Caco-2 (cell line): ENCODE measurements around the gene NBAS. TPM values are rescaled to one million over a fixed set of nuclear protein-coding genes. Genes with fewer than 3 reads are reported as not detected.

Source experiments
- BruUV-seq: library from RNA; stranded (reverse); fragments of 400-500 nt; replicated peaks from 2 replicates; lab custom pipeline; 2021; lab: Mats Ljungman, UMichigan
- CTCF ChIA-PET: fragments of 300-600 bp; sonication (Branson Sonifier 250); formaldehyde crosslinking; loops from one replicate; lab custom pipeline; 2022; ENCODE audit warnings: antibody characterized with exemption; lab: Charles Lee
- POLR2A ChIA-PET: fragments of 300-600 bp; sonication (Branson Sonifier 250); formaldehyde crosslinking; loops from one replicate; lab custom pipeline; 2022; ENCODE audit warnings: antibody characterized with exemption; lab: Charles Lee
- DNase-seq, 2 experiments: peaks; one replicate each; pipeline versions ENCODE4 v3.0.0 to v3.0.0-alpha.2; 2020 to 2022
- H3K27me3 ChIP-seq: replicated peaks from 2 replicates; pipeline ENCODE4 v1.6.0; 2011; ENCODE audit warnings: low read length; ENCODE audit not compliant: control insufficient read depth, insufficient read depth
- H3K36me3 ChIP-seq: 2 replicates; pipeline ENCODE4 v1.5.1; 2011; ENCODE audit warnings: low read length; ENCODE audit not compliant: control insufficient read depth, insufficient read depth
- H3K4me1 ChIP-seq: fragments of 250-450 bp; sonication (Bioruptor Pico); 2 replicates; pipeline ENCODE4 v1.5.1; 2020; ENCODE audit warnings: mild to moderate bottlenecking
- H3K4me3 ChIP-seq: 2 replicates; pipeline ENCODE4 v1.5.1; 2011; ENCODE audit warnings: low read depth, mild to moderate bottlenecking, control low read depth, low read length
- H3K9me3 ChIP-seq: fragments of 250-450 bp; sonication (Bioruptor Pico); 2 replicates; pipeline ENCODE4 v1.5.1; 2020; ENCODE audit warnings: mild to moderate bottlenecking, moderate library complexity
- H3K27ac Mint-ChIP-seq: one replicate; pipeline ENCODE4 v1.8.0; 2022; ENCODE audit warnings: mixed read lengths; ENCODE audit not compliant: unreplicated experiment
- H3K27me3 Mint-ChIP-seq: one replicate; pipeline ENCODE4 v1.8.0; 2022; ENCODE audit warnings: mixed read lengths; ENCODE audit not compliant: insufficient read depth, unreplicated experiment
- H3K36me3 Mint-ChIP-seq: one replicate; pipeline ENCODE4 v1.8.0; 2022; ENCODE audit warnings: mild to moderate bottlenecking, mixed read lengths; ENCODE audit not compliant: insufficient read depth, unreplicated experiment
- H3K4me1 Mint-ChIP-seq: one replicate; pipeline ENCODE4 v1.8.0; 2022; ENCODE audit warnings: low read depth, mixed read lengths; ENCODE audit not compliant: unreplicated experiment
- H3K4me3 Mint-ChIP-seq: one replicate; pipeline ENCODE4 v1.8.0; 2022; ENCODE audit warnings: mild to moderate bottlenecking, moderate library complexity, mixed read lengths; ENCODE audit not compliant: unreplicated experiment
- H3K9me3 Mint-ChIP-seq: one replicate; pipeline ENCODE4 v1.8.0; 2022; ENCODE audit warnings: mixed read lengths; ENCODE audit not compliant: unreplicated experiment
- intact Hi-C: fragments of 100-400 bp; cut with micrococcal nuclease; formaldehyde crosslinking; loops from one replicate; pipeline ENCODE4 v1.10.0; 2022; ENCODE audit not compliant: unreplicated experiment
- total RNA-seq: library from RNA; stranded (reverse); gene quantifications from 2 replicates; pipeline ENCODE4 v1.2.3, GENCODE V29; 2022
- TF ChIP-seq, protein P1 (sequence below), 2 experiments: fragments of 200-600 bp in 1 of 2; IDR thresholded peaks; 1 replicate in 1 of 2; 2 replicates in 1 of 2; pipeline versions ENCODE4 v1.5.1 to v1.8.0; 2011 to 2022; ENCODE audit warnings: antibody characterized with exemption in 1 of 2, control low read depth in 1 of 2, inconsistent platforms in 1 of 2, low read depth in 1 of 2, low read length in 1 of 2, mild to moderate bottlenecking in 1 of 2, moderate library complexity in 1 of 2; ENCODE audit not compliant: insufficient read depth in 1 of 2, severe bottlenecking in 1 of 2, unreplicated experiment in 1 of 2

Gene NBAS
- total RNA-seq, 1 experiment from 2014 or later: 31.1 TPM

DNA sequence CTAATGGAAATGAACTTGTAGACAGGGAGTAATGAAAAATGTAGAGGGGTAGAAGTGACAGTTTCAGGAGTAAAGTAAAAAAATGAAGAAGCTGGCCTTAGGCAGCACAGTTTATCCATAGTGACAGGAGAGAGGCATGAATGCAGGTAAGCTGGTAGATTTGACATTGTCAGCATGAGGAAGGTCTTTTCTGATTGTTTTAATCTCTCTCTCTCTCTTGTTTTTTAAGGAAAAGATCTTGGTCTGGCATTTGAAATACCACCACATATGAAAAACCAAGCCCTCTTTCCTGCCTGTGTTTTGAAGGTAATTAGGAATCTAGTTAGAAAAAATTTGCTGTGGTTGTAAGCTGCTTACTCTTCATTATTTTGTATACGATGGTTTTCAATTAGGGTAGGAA is 44.6 kb upstream of the NBAS start:
- no peak for DNase-seq
- ChIA-PET CTCF (no interaction called here), POLR2A (interaction anchor here (0.6 kb wide), 1 partner anchor 175 kb away, joined by 4 read pairs; no protein-coding TSS in a partner anchor)
- no TSS peak for BruUV-seq
- Histone ChIP-seq H3K4me3 (no peak overlapping the region), H3K36me3 (peaks cover 10% of the 10 kb centered on the region), H3K4me1 (no peaks in the 10 kb centered on the region), H3K9me3 (no peaks in the 10 kb centered on the region), H3K27me3 (no peaks in the 10 kb centered on the region)
- intact Hi-C loops: no loop called here
- Mint-ChIP-seq H3K27ac (peak overlapping the region; percentile 9), H3K27me3 (no peaks in the 10 kb centered on the region), H3K4me3 (no peak overlapping the region), H3K9me3 (no peaks in the 10 kb centered on the region), H3K36me3 (peaks cover 91% of the 10 kb centered on the region), H3K4me1 (no peaks in the 10 kb centered on the region)
- TF ChIP-seq, protein P1, sequence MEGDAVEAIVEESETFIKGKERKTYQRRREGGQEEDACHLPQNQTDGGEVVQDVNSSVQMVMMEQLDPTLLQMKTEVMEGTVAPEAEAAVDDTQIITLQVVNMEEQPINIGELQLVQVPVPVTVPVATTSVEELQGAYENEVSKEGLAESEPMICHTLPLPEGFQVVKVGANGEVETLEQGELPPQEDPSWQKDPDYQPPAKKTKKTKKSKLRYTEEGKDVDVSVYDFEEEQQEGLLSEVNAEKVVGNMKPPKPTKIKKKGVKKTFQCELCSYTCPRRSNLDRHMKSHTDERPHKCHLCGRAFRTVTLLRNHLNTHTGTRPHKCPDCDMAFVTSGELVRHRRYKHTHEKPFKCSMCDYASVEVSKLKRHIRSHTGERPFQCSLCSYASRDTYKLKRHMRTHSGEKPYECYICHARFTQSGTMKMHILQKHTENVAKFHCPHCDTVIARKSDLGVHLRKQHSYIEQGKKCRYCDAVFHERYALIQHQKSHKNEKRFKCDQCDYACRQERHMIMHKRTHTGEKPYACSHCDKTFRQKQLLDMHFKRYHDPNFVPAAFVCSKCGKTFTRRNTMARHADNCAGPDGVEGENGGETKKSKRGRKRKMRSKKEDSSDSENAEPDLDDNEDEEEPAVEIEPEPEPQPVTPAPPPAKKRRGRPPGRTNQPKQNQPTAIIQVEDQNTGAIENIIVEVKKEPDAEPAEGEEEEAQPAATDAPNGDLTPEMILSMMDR (IDR thresholded peaks at IDR 0.05; ENCODE audit: insufficient read depth in 1 of 2, low read depth in 1 of 2, low read length in 1 of 2, severe bottlenecking in 1 of 2, unreplicated experiment in 1 of 2): no peak

DNA sequence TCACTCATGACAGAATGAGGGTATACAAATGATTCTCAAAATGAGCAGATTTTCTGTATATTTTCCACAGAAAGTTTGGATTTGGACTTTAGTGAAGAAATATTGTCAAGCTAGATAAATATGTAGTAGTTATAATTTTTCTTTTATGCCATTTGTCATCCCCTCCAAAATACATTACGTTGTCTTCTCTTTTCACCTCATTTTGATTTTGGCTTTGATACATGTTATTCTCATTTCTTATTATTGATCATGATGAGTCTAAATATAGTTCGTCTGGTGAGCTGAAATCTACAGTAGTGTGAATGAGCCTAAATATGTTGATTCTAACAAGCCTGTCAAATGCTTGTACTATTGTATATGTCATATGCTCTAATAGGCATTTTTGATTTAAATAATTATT is 42.8 kb upstream of the NBAS start:
- H3K4me3 Mint-ChIP-seq: no peak overlapping the region
- TF ChIP-seq, protein P1 (IDR thresholded peaks at IDR 0.05; ENCODE audit: insufficient read depth in 1 of 2, low read depth in 1 of 2, low read length in 1 of 2, severe bottlenecking in 1 of 2, unreplicated experiment in 1 of 2): no peak
- Histone ChIP-seq H3K36me3 (peaks cover 7% of the 10 kb centered on the region), H3K4me3 (no peak overlapping the region), H3K9me3 (no peaks in the 10 kb centered on the region), H3K27me3 (no peaks in the 10 kb centered on the region), H3K4me1 (no peaks in the 10 kb centered on the region)
- intact Hi-C loops: no loop called here
- no peak for DNase-seq
- ChIA-PET CTCF (no interaction called here), POLR2A (no interaction called here)
- H3K36me3 Mint-ChIP-seq: peaks cover 85% of the 10 kb centered on the region
- no peaks in the 10 kb centered on the region for H3K4me1 Mint-ChIP-seq
- no TSS peak for BruUV-seq
- no peaks in the 10 kb centered on the region for H3K9me3 Mint-ChIP-seq
- no peaks in the 10 kb centered on the region for H3K27me3 Mint-ChIP-seq
- H3K27ac Mint-ChIP-seq: no peak overlapping the region

DNA sequence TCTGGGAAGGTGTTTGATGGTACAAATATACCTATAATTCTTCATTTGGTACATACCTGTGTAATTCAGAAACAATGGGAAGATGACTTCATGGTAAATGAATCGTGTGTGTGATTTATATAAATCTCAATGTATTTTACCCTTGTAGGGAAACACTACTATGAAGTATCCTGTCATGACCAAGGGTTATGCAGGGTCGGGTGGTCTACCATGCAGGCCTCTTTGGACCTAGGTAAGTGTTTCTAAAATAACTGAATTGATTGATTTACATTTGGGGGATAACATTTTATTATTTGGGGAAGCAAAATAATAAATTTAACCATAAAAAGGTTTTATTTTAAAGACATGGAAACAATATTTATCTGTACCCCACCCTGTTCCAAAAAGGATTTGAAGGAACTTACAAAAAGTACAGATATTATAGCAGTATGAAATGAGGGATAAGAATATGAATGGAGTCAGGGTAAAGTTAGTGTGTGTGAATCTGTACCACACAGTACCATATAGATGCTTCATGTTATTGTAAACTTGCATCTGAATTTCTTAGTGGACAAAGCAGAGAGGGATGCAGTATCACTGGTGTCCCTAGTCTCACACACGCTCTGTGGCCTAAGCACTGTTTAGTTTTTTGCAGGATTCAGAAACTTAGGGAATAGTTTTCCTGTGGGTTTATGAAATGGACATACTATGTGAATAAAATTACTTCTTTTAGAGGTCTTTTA is 42.1 kb upstream of the NBAS start:
- Histone ChIP-seq H3K36me3 (peaks cover 7% of the 10 kb centered on the region), H3K4me1 (no peaks in the 10 kb centered on the region), H3K27me3 (no peaks in the 10 kb centered on the region), H3K4me3 (no peak overlapping the region), H3K9me3 (no peaks in the 10 kb centered on the region)
- Mint-ChIP-seq H3K27me3 (no peaks in the 10 kb centered on the region), H3K4me1 (no peaks in the 10 kb centered on the region), H3K36me3 (peaks cover 86% of the 10 kb centered on the region), H3K9me3 (no peaks in the 10 kb centered on the region), H3K4me3 (no peak overlapping the region), H3K27ac (no peak overlapping the region)
- intact Hi-C loops: no loop called here
- DNase-seq: no peak
- no TSS peak for BruUV-seq
- ChIA-PET CTCF (no interaction called here), POLR2A (no interaction called here)
- TF ChIP-seq, protein P1 (IDR thresholded peaks at IDR 0.05; ENCODE audit: insufficient read depth in 1 of 2, low read depth in 1 of 2, low read length in 1 of 2, severe bottlenecking in 1 of 2, unreplicated experiment in 1 of 2): no peak
